ENCODE data around the gene ATF6B. TPM values are rescaled to one million over a fixed set of nuclear protein-coding genes. Genes with fewer than 3 reads are reported as not detected.

The ATF6B gene
- total RNA-seq, 2 experiments from 2014 or later = 54.1 to 55.2 TPM

GRCh38 chr6:32085759-32086459 is 42.1 kb downstream of the ATF6B start:
- Mint-ChIP-seq H3K9me3 (no peaks in the 10 kb centered on the region), H3K4me1 (ENCODE audit: low read depth) (peaks cover 11% of the 10 kb centered on the region), H3K36me3 (ENCODE audit: low read depth) (no peaks in the 10 kb centered on the region), H3K27me3 (peaks cover 33% of the 10 kb centered on the region), H3K27ac (no peak overlapping the region), H3K4me3 (no peak overlapping the region)
- POLR2A ChIA-PET = interaction anchor here (0.6 to 1.2 kb wide), 2 partner anchors 42 to 73 kb away, joined by 3 to 4 read pairs; partner anchors contain the start of gene ATF6B
- CTCF ChIA-PET = interaction anchor here (1.4 kb wide), 1 partner anchor 31 kb away, joined by 3 read pairs; no protein-coding TSS in a partner anchor
- no peak for ATAC-seq
- intact Hi-C loops (cut with micrococcal nuclease) = no loop called here
- DNase-seq = no peak
- TF ChIP-seq CTCF (IDR thresholded peaks at IDR 0.05) = no peak

GRCh38 chr6:32084780-32085179 is 43.3 kb downstream of the ATF6B start:
- intact Hi-C loops (cut with micrococcal nuclease) = no loop called here
- peaks cover 32% of the 10 kb centered on the region for H3K27me3 Mint-ChIP-seq
- CTCF ChIA-PET = interaction anchor here (1.4 kb wide), 1 partner anchor 32 kb away, joined by 3 read pairs; no protein-coding TSS in a partner anchor
- no peak overlapping the region for H3K4me3 Mint-ChIP-seq
- ATAC-seq (no peak), DNase-seq (no peak)
- H3K36me3 Mint-ChIP-seq (ENCODE audit: low read depth) = no peaks in the 10 kb centered on the region
- no peaks in the 10 kb centered on the region for H3K9me3 Mint-ChIP-seq
- H3K27ac Mint-ChIP-seq = no peak overlapping the region
- no peak for TF ChIP-seq CTCF (IDR thresholded peaks at IDR 0.05)
- POLR2A ChIA-PET = interaction anchor here (0.6 kb wide), 2 partner anchors 14 to 22 kb away, joined by 3 to 4 read pairs; no protein-coding TSS in a partner anchor
- peaks cover 11% of the 10 kb centered on the region for H3K4me1 Mint-ChIP-seq (ENCODE audit: low read depth)

DNA sequence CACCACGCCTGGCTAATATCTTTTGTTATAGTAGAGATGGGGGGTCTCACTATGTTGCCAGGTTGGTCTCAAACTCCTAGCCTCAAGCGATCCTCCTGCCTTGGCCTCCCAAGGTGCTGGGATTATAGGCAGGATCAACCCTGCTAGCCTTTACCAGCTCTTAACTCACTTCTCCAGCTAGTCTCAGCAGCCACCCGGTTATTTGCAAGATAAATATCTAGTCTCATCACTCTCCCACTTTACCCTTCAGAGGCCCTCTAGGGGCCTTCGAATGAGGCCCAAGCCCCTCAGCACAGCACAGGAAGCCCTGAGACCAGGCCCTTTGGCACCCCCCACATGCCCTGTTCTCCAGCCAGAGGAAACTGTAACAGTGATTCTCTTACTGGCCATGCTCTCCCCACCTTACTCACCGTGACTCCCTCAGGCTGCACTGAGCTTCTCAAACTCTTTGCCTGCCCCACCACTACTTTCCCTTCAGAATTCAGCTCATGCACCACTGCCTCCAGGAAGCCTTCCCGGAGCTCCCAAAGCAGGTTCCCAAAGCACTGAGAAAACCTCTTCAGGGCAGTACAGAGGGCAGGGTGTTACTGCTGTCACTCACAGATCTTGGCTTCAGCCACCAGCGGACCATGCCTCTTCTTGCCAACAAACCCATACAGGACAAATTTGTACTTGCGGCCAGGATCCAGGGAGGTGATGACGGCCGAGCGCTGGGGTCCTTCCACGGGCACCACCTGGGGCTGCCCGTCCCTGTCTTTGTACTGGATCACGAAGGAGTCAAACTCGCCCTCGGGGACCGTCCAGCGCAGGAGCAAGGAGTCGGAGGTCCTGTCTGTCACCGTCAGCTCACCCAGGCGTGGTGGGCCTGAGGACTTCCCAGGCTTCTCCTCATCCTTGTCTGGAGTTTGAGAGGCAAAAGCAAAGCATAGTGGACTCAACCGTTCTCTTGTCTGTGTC is 44.0 kb downstream of the ATF6B start:
- intact Hi-C loops (cut with micrococcal nuclease) = no loop called here
- DNase-seq (no peak), ATAC-seq (no peak)
- ChIA-PET POLR2A (interaction anchor here (0.6 kb wide), 1 partner anchor 23 kb away, joined by 4 read pairs; no protein-coding TSS in a partner anchor), CTCF (interaction anchor here (0.5 to 1.3 kb wide), 2 partner anchors 12 to 188 kb away, joined by 3 read pairs; no protein-coding TSS in a partner anchor)
- H3K9me3 Mint-ChIP-seq = no peaks in the 10 kb centered on the region
- H3K4me1 Mint-ChIP-seq (ENCODE audit: low read depth) = peaks cover 11% of the 10 kb centered on the region
- H3K36me3 Mint-ChIP-seq (ENCODE audit: low read depth) = no peaks in the 10 kb centered on the region
- no peak overlapping the region for H3K27ac Mint-ChIP-seq
- H3K27me3 Mint-ChIP-seq = peaks cover 30% of the 10 kb centered on the region
- H3K4me3 Mint-ChIP-seq = no peak overlapping the region
- TF ChIP-seq CTCF (IDR thresholded peaks at IDR 0.05) = no peak

- POLR2A ChIA-PET = interaction anchor here (0.6 kb wide), 1 partner anchor 9 kb away, joined by 4 read pairs; no protein-coding TSS in a partner anchor
- no peak overlapping the region for H3K4me3 Mint-ChIP-seq
- peaks cover 11% of the 10 kb centered on the region for H3K4me1 Mint-ChIP-seq (ENCODE audit: low read depth)
- TF ChIP-seq CTCF (IDR thresholded peaks at IDR 0.05) = no peak
- DNase-seq (no peak), ATAC-seq (no peak)
- intact Hi-C loops (cut with micrococcal nuclease) = no loop called here
- H3K27me3 Mint-ChIP-seq = peaks cover 28% of the 10 kb centered on the region
- CTCF ChIA-PET = interaction anchor here (1.3 kb wide), 1 partner anchor 14 kb away, joined by 3 read pairs; no protein-coding TSS in a partner anchor
- no peak overlapping the region for H3K27ac Mint-ChIP-seq
- H3K9me3 Mint-ChIP-seq = no peaks in the 10 kb centered on the region
- H3K36me3 Mint-ChIP-seq (ENCODE audit: low read depth) = no peaks in the 10 kb centered on the region
These were observed 45.1 kb downstream of the ATF6B start for GRCh38 chr6:32082935-32083334.
